HepG2 (cell line): ENCODE results near the gene POFUT2. TPM values are rescaled to one million over a fixed set of nuclear protein-coding genes. Genes with fewer than 3 reads are reported as not detected.

Source experiments
- CREM ChIP-seq, 2 experiments: sonication (generic) in 1 of 2; formaldehyde crosslinking in 1 of 2; IDR thresholded peaks; 2 replicates each; pipeline versions ENCODE4 v1.4.0 to v1.6.1; 2016 to 2020; ENCODE audit warnings: antibody characterized with exemption in 1 of 2, mild to moderate bottlenecking in 1 of 2, missing genetic modification reagents in 1 of 2
- HOXA3 ChIP-seq: sonication (generic); formaldehyde crosslinking; IDR thresholded peaks from 2 replicates; pipeline ENCODE4 v1.5.0; 2020; ENCODE audit warnings: missing genetic modification reagents
- MAFK ChIP-seq, 2 experiments: IDR thresholded peaks in 1 of 2; conservative IDR thresholded peaks in 1 of 2; 2 replicates each; pipeline ENCODE4 v1.6.1; 2011; ENCODE audit warnings: improper control_type of control experiment in 2 of 2, low read length in 2 of 2
- MIXL1 ChIP-seq: IDR thresholded peaks from 2 replicates; pipeline ENCODE4 v1.6.1; 2016
- POGZ ChIP-seq: sonication (generic); formaldehyde crosslinking; IDR thresholded peaks from 2 replicates; pipeline ENCODE4 v1.4.0; 2020; ENCODE audit warnings: mild to moderate bottlenecking, missing genetic modification reagents
- TAF15 ChIP-seq: fragments of 200-400 bp; formaldehyde crosslinking; IDR thresholded peaks from one replicate; pipeline ENCODE4 v1.6.1; 2018; ENCODE audit warnings: mild to moderate bottlenecking, low read depth, low read length; ENCODE audit not compliant: poor library complexity, severe bottlenecking
- ZC3H4 ChIP-seq: sonication (generic); formaldehyde crosslinking; IDR thresholded peaks from 2 replicates; pipeline ENCODE4 v1.4.0; 2020; ENCODE audit warnings: missing genetic modification reagents, borderline replicate concordance
- ZNF160 ChIP-seq: sonication (generic); formaldehyde crosslinking; IDR thresholded peaks from 2 replicates; pipeline ENCODE4 v1.8.0; 2022; ENCODE audit warnings: mild to moderate bottlenecking, inconsistent platforms, missing genetic modification reagents
- polyA plus RNA-seq, 8 experiments: library from polyadenylated mRNA; depleted of rRNA in 3 of 8; stranded (reverse) in 7 of 8; unstranded in 1 of 8; fragments of >200 nt; fragmentation: Illumina TruSeq in 4 of 8; extraction: Trizol in 4 of 8; gene quantifications; 2 replicates each; pipeline versions ENCODE4 v1.2.1 to v1.2.3, GENCODE V29; 2011 to 2016; ENCODE audit warnings: low read depth in 4 of 8, missing spikeins in 1 of 8, mixed read lengths in 1 of 8; ENCODE audit not compliant: insufficient read depth in 1 of 8
- total RNA-seq, 5 experiments: library from RNA; depleted of rRNA; stranded (reverse); fragments of >200 nt; fragmentation: Illumina TruSeq; extraction: Trizol; gene quantifications; 2 replicates each; pipeline ENCODE4 v1.2.3, GENCODE V29; 2016; ENCODE audit warnings: low read depth in 1 of 5
- TF ChIP-seq, protein P1 (sequence below): IDR thresholded peaks from 2 replicates; pipeline ENCODE4 v1.6.1; 2016; ENCODE audit warnings: mild to moderate bottlenecking
- TF ChIP-seq, protein P2 (sequence below): sonication (generic); formaldehyde crosslinking; IDR thresholded peaks from 2 replicates; pipeline ENCODE4 v1.4.0; 2020; ENCODE audit warnings: mild to moderate bottlenecking, missing genetic modification reagents, borderline replicate concordance

POFUT2 gene
- total and polyA plus RNA-seq, 2 of the 13 experiments (the other 11 are each of a cell fraction or from before 2014, with no cell fraction given): 22.8 to 24.0 TPM

DNA sequence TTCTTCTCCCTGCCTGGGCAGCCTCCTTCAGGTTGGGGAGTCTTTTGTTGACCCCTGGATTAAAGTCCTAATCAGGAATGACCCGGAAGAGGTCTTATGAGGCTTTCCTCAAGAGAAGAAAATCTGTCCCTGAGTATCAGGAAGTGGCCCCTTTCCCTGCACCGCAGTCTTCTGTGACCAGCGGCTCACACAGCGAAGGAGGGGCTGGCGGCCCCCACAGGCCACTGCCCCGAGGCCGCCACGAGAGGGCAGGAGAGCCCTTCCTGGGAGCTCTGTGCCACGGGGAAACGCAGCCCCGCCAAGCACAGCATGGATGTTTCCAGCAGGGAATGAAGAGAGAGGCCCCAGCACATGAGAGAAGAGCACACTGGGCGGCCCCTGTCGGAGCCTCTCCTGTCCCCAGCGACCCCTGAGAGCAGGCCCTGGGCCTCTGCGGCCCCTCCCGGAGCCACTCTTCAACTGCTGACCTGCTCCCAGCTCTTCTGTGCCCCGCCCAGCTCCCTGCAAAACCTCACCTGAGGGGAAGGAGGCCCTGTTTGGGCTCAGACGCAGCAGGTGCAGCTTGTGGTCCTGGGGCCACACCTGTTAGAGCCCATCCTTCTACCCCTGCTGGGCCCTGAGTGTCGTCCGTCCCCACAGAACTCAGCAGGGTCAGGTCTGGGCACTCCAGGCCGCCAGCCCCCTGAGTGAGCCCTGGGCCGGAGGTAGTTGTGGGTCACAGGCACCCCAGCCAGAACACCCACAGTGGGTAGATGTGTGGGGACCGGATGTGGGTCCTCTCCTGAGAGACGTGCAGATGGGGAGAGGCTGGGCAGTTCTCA, 4.9 kb upstream of the POFUT2 start (continued):
- TF ChIP-seq, protein P1, sequence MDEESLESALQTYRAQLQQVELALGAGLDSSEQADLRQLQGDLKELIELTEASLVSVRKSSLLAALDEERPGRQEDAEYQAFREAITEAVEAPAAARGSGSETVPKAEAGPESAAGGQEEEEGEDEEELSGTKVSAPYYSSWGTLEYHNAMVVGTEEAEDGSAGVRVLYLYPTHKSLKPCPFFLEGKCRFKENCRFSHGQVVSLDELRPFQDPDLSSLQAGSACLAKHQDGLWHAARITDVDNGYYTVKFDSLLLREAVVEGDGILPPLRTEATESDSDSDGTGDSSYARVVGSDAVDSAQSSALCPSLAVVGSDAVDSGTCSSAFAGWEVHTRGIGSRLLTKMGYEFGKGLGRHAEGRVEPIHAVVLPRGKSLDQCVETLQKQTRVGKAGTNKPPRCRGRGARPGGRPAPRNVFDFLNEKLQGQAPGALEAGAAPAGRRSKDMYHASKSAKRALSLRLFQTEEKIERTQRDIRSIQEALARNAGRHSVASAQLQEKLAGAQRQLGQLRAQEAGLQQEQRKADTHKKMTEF (CRISPR knock-in tag): peak; percentile 37
- TF ChIP-seq HOXA3 (CRISPR knock-in tag) (peak; percentile 75; the same call in 1 of the 2 replicates), CREM (IDR thresholded peaks at IDR 0.05) (no peak), CREM (CRISPR knock-in tag; IDR thresholded peaks at IDR 0.05) (no peak), TAF15 (no peak), MAFK (conservative IDR thresholded peaks at IDR 0.05 in 1 of 2, IDR thresholded peaks at IDR 0.05 in 1 of 2; ENCODE audit: low read length in 2 of 2) (no peak), ZC3H4 (CRISPR knock-in tag) (peak; percentile 22; the same call in 1 of the 2 replicates), POGZ (CRISPR knock-in tag) (0 out of 2 replicates have a peak, but pooled peaks have one; percentile 23), ZNF160 (CRISPR knock-in tag) (no peak), MIXL1 (0 out of 2 replicates have a peak, but pooled peaks have one; percentile 51)
- TF ChIP-seq, protein P2, sequence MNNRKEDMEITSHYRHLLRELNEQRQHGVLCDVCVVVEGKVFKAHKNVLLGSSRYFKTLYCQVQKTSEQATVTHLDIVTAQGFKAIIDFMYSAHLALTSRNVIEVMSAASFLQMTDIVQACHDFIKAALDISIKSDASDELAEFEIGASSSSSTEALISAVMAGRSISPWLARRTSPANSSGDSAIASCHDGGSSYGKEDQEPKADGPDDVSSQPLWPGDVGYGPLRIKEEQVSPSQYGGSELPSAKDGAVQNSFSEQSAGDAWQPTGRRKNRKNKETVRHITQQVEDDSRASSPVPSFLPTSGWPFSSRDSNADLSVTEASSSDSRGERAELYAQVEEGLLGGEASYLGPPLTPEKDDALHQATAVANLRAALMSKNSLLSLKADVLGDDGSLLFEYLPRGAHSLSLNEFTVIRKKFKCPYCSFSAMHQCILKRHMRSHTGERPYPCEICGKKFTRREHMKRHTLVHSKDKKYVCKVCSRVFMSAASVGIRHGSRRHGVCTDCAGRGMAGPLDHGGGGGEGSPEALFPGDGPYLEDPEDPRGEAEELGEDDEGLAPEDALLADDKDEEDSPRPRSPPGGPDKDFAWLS (CRISPR knock-in tag): no peak
